Measurements from ENCODE around the gene INTU.

Gene INTU

GRCh38 chr4:127732623-127733328 lies 100.0 kb downstream of the INTU start:
- Histone ChIP-seq H3K36me3 (ENCODE audit: control insufficient read depth in 1 of 2, insufficient read depth in 2 of 2, low read length in 2 of 2) (no peaks in the 10 kb centered on the region), H3K27me3 (ENCODE audit: control insufficient read depth in 1 of 2, insufficient read depth in 2 of 2, low read length in 2 of 2) (no peaks in the 10 kb centered on the region), H3K4me1 (ENCODE audit: control insufficient read depth in 1 of 2, insufficient read depth in 2 of 2, low read length in 2 of 2) (no peaks in the 10 kb centered on the region), H3K9ac (ENCODE audit: low read depth in 1 of 2, low read length in 2 of 2) (no peak overlapping the region), H3K4me3 (ENCODE audit: low read depth in 1 of 2, low read length in 2 of 2) (no peak overlapping the region), H3K27ac (ENCODE audit: low read depth, low read length) (no peak overlapping the region), H3K9me3 (ENCODE audit: control insufficient read depth in 1 of 2, low read length in 2 of 2) (no peaks in the 10 kb centered on the region)

DNA sequence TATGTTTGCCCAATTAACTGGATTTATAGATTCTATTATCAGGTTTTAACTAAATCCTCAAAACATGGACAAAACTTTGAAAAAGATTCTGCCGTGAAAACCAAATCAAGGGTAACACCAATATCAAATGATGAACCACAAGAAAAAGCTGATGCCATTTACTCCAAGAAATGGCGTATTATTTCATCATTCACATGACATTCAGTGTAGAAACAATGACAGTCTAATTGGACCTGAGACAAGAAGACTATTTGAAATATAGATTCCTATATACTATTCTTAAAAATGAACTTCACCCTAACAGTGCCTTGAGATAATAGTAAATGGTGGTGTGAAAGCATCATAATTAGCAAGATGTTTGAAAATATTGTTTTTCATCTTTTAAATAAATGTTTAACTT lies 102.2 kb downstream of the INTU start:
- Histone ChIP-seq H3K27ac (ENCODE audit: low read depth, low read length) (no peak overlapping the region), H3K9me3 (ENCODE audit: control insufficient read depth in 1 of 2, low read length in 2 of 2) (no peaks in the 10 kb centered on the region), H3K36me3 (ENCODE audit: control insufficient read depth in 1 of 2, insufficient read depth in 2 of 2, low read length in 2 of 2) (no peaks in the 10 kb centered on the region), H3K4me3 (ENCODE audit: low read depth in 1 of 2, low read length in 2 of 2) (no peak overlapping the region), H3K9ac (ENCODE audit: low read depth in 1 of 2, low read length in 2 of 2) (no peak overlapping the region), H3K27me3 (ENCODE audit: control insufficient read depth in 1 of 2, insufficient read depth in 2 of 2, low read length in 2 of 2) (no peaks in the 10 kb centered on the region), H3K4me1 (ENCODE audit: control insufficient read depth in 1 of 2, insufficient read depth in 2 of 2, low read length in 2 of 2) (no peaks in the 10 kb centered on the region)

DNA sequence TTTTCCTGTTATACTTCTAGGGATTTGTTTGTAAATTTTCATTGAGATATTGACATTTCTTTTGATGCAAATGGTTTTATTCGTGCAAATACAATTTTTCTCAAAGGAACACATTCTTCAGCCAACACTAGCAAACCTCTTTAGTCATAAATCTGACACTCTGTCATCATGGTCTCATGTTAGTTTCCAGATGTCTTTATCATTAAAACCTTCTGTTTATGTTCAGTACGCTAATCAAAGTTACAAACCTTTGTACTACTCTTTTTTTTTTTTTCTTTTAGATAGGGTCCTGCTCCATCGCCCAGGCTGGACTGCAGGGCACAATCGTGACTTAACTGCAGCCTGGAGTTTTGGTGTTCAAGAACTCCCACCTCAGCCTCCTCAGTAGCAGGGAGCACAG lies 104.5 kb downstream of the INTU start:
- Histone ChIP-seq H3K9ac (ENCODE audit: low read depth in 1 of 2, low read length in 2 of 2) (no peak overlapping the region), H3K4me3 (ENCODE audit: low read depth in 1 of 2, low read length in 2 of 2) (no peak overlapping the region), H3K9me3 (ENCODE audit: control insufficient read depth in 1 of 2, low read length in 2 of 2) (no peaks in the 10 kb centered on the region), H3K27ac (ENCODE audit: low read depth, low read length) (no peak overlapping the region), H3K36me3 (ENCODE audit: control insufficient read depth in 1 of 2, insufficient read depth in 2 of 2, low read length in 2 of 2) (no peaks in the 10 kb centered on the region), H3K4me1 (ENCODE audit: control insufficient read depth in 1 of 2, insufficient read depth in 2 of 2, low read length in 2 of 2) (no peaks in the 10 kb centered on the region), H3K27me3 (ENCODE audit: control insufficient read depth in 1 of 2, insufficient read depth in 2 of 2, low read length in 2 of 2) (no peaks in the 10 kb centered on the region)

DNA sequence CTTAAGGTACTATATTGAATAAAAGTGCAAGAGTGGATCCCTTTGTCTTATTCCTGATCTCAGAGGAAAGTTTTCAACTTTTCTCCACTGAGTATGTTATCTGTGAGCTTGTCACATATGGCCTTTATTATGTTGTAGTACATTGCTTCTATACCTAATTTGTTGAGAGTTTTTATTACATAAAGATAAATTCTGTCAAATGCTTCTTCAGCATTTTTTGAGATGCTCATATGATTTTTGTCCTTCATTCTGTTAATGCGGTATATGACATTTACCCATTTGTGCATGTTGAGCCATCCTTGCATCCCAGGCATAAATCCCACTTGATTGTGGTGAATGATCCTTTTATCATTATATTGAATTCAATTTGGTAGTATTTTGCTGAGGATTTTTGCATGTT lies 108.5 kb downstream of the INTU start:
- no peak overlapping the region for H3K27ac ChIP-seq (ENCODE audit: low read depth, low read length)
- H3K9ac ChIP-seq (ENCODE audit: low read depth in 1 of 2, low read length in 2 of 2) = no peak overlapping the region
- H3K27me3 ChIP-seq (ENCODE audit: control insufficient read depth in 1 of 2, insufficient read depth in 2 of 2, low read length in 2 of 2) = no peaks in the 10 kb centered on the region
- H3K4me1 ChIP-seq (ENCODE audit: control insufficient read depth in 1 of 2, insufficient read depth in 2 of 2, low read length in 2 of 2) = no peaks in the 10 kb centered on the region
- H3K4me3 ChIP-seq (ENCODE audit: low read depth in 1 of 2, low read length in 2 of 2) = no peak overlapping the region
- no peaks in the 10 kb centered on the region for H3K36me3 ChIP-seq (ENCODE audit: control insufficient read depth in 1 of 2, insufficient read depth in 2 of 2, low read length in 2 of 2)
- no peaks in the 10 kb centered on the region for H3K9me3 ChIP-seq (ENCODE audit: control insufficient read depth in 1 of 2, low read length in 2 of 2)

GRCh38 chr4:127747883-127748282 lies 115.1 kb downstream of the INTU start:
- Histone ChIP-seq H3K27ac (ENCODE audit: low read depth, low read length) (no peak overlapping the region), H3K9ac (ENCODE audit: low read depth in 1 of 2, low read length in 2 of 2) (no peak overlapping the region), H3K36me3 (ENCODE audit: control insufficient read depth in 1 of 2, insufficient read depth in 2 of 2, low read length in 2 of 2) (no peaks in the 10 kb centered on the region), H3K4me1 (ENCODE audit: control insufficient read depth in 1 of 2, insufficient read depth in 2 of 2, low read length in 2 of 2) (no peaks in the 10 kb centered on the region), H3K4me3 (ENCODE audit: low read depth in 1 of 2, low read length in 2 of 2) (no peak overlapping the region), H3K27me3 (ENCODE audit: control insufficient read depth in 1 of 2, insufficient read depth in 2 of 2, low read length in 2 of 2) (no peaks in the 10 kb centered on the region), H3K9me3 (ENCODE audit: control insufficient read depth in 1 of 2, low read length in 2 of 2) (no peaks in the 10 kb centered on the region)

DNA sequence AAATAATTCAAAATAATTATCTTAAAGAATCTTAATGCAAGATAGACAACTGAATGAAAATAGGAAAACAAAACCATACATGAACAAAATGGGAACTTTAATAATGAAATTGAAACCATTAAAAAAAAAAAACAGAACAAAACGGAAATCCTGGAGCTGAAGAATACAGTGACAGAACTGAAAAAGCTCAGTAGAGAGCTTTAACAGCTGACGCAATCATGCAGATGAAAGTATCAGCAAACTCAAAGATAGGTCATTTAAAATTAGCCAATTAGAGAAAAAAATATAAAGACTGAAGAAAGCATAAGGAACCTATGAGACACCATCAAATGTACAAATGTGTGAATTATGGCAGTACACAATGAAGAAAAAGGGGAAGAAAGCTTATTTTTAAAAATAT lies 116.2 kb downstream of the INTU start:
- Histone ChIP-seq H3K27ac (ENCODE audit: low read depth, low read length) (no peak overlapping the region), H3K4me3 (ENCODE audit: low read depth in 1 of 2, low read length in 2 of 2) (no peak overlapping the region), H3K36me3 (ENCODE audit: control insufficient read depth in 1 of 2, insufficient read depth in 2 of 2, low read length in 2 of 2) (no peaks in the 10 kb centered on the region), H3K27me3 (ENCODE audit: control insufficient read depth in 1 of 2, insufficient read depth in 2 of 2, low read length in 2 of 2) (no peaks in the 10 kb centered on the region), H3K9me3 (ENCODE audit: control insufficient read depth in 1 of 2, low read length in 2 of 2) (no peaks in the 10 kb centered on the region), H3K9ac (ENCODE audit: low read depth in 1 of 2, low read length in 2 of 2) (no peak overlapping the region), H3K4me1 (ENCODE audit: control insufficient read depth in 1 of 2, insufficient read depth in 2 of 2, low read length in 2 of 2) (no peaks in the 10 kb centered on the region)

DNA sequence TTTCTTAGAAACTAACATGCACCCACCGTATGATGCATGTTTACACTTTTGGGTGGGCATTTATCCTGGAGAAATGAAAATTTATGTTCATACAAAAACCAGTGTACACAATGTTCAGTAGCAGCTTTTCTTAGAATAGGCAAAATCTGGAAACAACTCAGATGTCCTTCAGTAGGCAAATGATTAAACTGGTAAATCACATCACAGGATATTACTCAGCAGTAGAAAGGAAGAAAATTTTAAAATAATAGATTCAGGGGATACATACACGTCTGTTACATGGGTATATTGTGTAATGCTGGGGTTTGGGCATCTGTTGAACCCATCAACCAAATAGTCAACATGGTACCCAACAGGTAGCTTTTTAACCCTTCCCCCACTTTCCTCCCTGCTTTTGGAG lies 124.1 kb downstream of the INTU start:
- Histone ChIP-seq H3K27me3 (ENCODE audit: control insufficient read depth in 1 of 2, insufficient read depth in 2 of 2, low read length in 2 of 2) (no peaks in the 10 kb centered on the region), H3K9me3 (ENCODE audit: control insufficient read depth in 1 of 2, low read length in 2 of 2) (peaks cover 0 to 2% of the 10 kb centered on the region in 2 donors), H3K9ac (ENCODE audit: low read depth in 1 of 2, low read length in 2 of 2) (no peak overlapping the region), H3K27ac (ENCODE audit: low read depth, low read length) (no peak overlapping the region), H3K4me3 (ENCODE audit: low read depth in 1 of 2, low read length in 2 of 2) (no peak overlapping the region), H3K36me3 (ENCODE audit: control insufficient read depth in 1 of 2, insufficient read depth in 2 of 2, low read length in 2 of 2) (no peaks in the 10 kb centered on the region), H3K4me1 (ENCODE audit: control insufficient read depth in 1 of 2, insufficient read depth in 2 of 2, low read length in 2 of 2) (no peaks in the 10 kb centered on the region)

DNA sequence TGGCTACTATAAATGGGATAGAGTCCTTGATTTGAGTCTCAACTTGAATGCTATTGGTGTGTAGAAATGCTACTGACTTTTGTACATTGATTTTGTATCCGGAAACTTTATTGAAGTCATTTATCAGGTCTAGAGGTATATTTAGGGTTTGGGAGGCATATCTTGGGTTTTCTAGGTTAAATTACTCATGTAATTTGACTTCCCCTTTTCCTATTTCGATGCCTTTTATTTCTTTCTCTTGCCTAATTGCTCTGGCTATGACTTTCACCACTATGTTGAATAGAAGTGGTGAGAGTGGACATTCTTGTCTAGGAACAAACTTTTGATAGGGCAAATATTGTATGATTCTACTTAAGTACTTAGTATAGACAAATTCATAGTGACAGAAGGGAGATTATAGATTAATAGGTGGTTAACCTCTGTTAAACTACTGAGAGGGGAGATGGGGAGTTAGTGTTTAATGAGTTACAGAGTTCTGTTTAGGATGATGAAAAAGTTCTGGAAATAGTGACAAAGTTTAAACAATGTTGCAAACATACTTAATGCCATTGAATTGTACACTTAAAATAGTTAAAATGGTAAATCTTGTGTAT lies 126.6 kb downstream of the INTU start:
- no peaks in the 10 kb centered on the region for H3K4me1 ChIP-seq (ENCODE audit: control insufficient read depth in 1 of 2, insufficient read depth in 2 of 2, low read length in 2 of 2)
- no peak overlapping the region for H3K27ac ChIP-seq (ENCODE audit: low read depth, low read length)
- peaks cover 0 to 2% of the 10 kb centered on the region in 2 donors for H3K9me3 ChIP-seq (ENCODE audit: control insufficient read depth in 1 of 2, low read length in 2 of 2)
- H3K36me3 ChIP-seq (ENCODE audit: control insufficient read depth in 1 of 2, insufficient read depth in 2 of 2, low read length in 2 of 2) = no peaks in the 10 kb centered on the region
- H3K4me3 ChIP-seq (ENCODE audit: low read depth in 1 of 2, low read length in 2 of 2) = no peak overlapping the region
- H3K27me3 ChIP-seq (ENCODE audit: control insufficient read depth in 1 of 2, insufficient read depth in 2 of 2, low read length in 2 of 2) = no peaks in the 10 kb centered on the region
- no peak overlapping the region for H3K9ac ChIP-seq (ENCODE audit: low read depth in 1 of 2, low read length in 2 of 2)

GRCh38 chr4:127759893-127760292 lies 127.1 kb downstream of the INTU start:
- no peak overlapping the region for H3K4me3 ChIP-seq (ENCODE audit: low read depth in 1 of 2, low read length in 2 of 2)
- no peak overlapping the region for H3K27ac ChIP-seq (ENCODE audit: low read depth, low read length)
- peaks cover 0 to 2% of the 10 kb centered on the region in 2 donors for H3K9me3 ChIP-seq (ENCODE audit: control insufficient read depth in 1 of 2, low read length in 2 of 2)
- no peaks in the 10 kb centered on the region for H3K4me1 ChIP-seq (ENCODE audit: control insufficient read depth in 1 of 2, insufficient read depth in 2 of 2, low read length in 2 of 2)
- no peaks in the 10 kb centered on the region for H3K36me3 ChIP-seq (ENCODE audit: control insufficient read depth in 1 of 2, insufficient read depth in 2 of 2, low read length in 2 of 2)
- H3K9ac ChIP-seq (ENCODE audit: low read depth in 1 of 2, low read length in 2 of 2) = no peak overlapping the region
- H3K27me3 ChIP-seq (ENCODE audit: control insufficient read depth in 1 of 2, insufficient read depth in 2 of 2, low read length in 2 of 2) = no peaks in the 10 kb centered on the region

DNA sequence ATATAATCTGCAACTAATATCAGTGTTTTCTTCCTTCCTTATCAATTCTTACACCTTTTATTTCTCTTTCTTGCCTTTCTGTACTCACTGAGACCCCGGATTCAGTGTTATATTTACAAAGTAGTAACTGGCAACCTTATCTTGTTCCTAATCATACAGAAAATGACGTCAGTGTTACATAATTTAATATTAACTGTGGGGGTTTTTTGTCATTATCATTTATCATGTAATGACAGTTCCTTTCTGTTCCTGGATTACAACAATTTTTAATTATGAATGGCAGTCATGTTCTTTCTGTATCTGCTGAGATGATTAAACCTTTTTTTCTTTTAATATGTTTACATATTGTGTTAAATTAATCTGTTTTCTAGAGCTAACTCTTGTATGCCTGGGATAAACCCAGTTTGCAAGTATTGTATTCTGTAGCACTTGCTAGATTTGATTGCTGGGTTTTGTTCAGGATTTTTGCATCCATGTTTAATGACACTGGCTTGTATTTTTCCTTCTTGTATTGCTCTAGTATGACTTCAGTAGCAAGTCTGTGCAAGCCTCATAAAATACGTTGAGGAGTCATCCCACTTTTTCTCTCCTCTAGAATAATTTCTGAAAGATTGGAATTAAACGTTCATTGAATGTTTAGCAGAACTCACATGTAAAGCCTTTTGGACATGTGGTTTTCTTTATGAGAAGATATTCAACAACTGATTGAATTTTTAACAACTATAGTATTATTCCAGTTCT lies 138.9 kb downstream of the INTU start:
- Histone ChIP-seq H3K9ac (ENCODE audit: low read depth in 1 of 2, low read length in 2 of 2) (no peak overlapping the region), H3K27ac (ENCODE audit: low read depth, low read length) (no peak overlapping the region), H3K4me3 (ENCODE audit: low read depth in 1 of 2, low read length in 2 of 2) (no peak overlapping the region), H3K9me3 (ENCODE audit: control insufficient read depth in 1 of 2, low read length in 2 of 2) (no peaks in the 10 kb centered on the region), H3K4me1 (ENCODE audit: control insufficient read depth in 1 of 2, insufficient read depth in 2 of 2, low read length in 2 of 2) (no peaks in the 10 kb centered on the region), H3K36me3 (ENCODE audit: control insufficient read depth in 1 of 2, insufficient read depth in 2 of 2, low read length in 2 of 2) (no peaks in the 10 kb centered on the region), H3K27me3 (ENCODE audit: control insufficient read depth in 1 of 2, insufficient read depth in 2 of 2, low read length in 2 of 2) (no peaks in the 10 kb centered on the region)

Measured in duodenal mucosa (tissue), 2 donors.